SKM-1 (cell line): Measurements from ENCODE around the gene PLD4.

Experiments
- DNase-seq: peaks from one replicate; lab custom pipeline; 2025; ENCODE audit not compliant: unreplicated experiment; lab: John Stamatoyannopoulos, UW

PLD4 gene

GRCh38 chr14:104927901-104928300 lies 3.2 kb downstream of the PLD4 start:
- no peak for DNase-seq

- DNase-seq, result no peak
Measured at GRCh38 chr14:104928391-104929133, 3.9 kb downstream of the PLD4 start.

- no peak for DNase-seq
Measured at GRCh38 chr14:104929268-104930230, 4.9 kb downstream of the PLD4 start.

GRCh38 chr14:104930526-104931303 lies 6.0 kb downstream of the PLD4 start:
- no peak for DNase-seq

- no peak for DNase-seq
Measured at GRCh38 chr14:104931304-104931770, 6.7 kb downstream of the PLD4 start.

GRCh38 chr14:104931771-104932675 lies 7.3 kb downstream of the PLD4 start:
- no peak for DNase-seq

- DNase-seq, result peak; percentile 1
Measured at GRCh38 chr14:104932676-104933631, 8.3 kb downstream of the PLD4 start.

GRCh38 chr14:104933746-104934733 lies 9.4 kb downstream of the PLD4 start:
- no peak for DNase-seq

- no peak for DNase-seq
Measured at GRCh38 chr14:104935026-104935650, 10.5 kb downstream of the PLD4 start.

- no peak for DNase-seq
Measured at GRCh38 chr14:104935955-104936354, 11.3 kb downstream of the PLD4 start.

- no peak for DNase-seq
Measured at GRCh38 chr14:104936361-104937155, 11.9 kb downstream of the PLD4 start.

GRCh38 chr14:104937161-104937560 lies 12.5 kb downstream of the PLD4 start:
- no peak for DNase-seq

- no peak for DNase-seq
Measured at GRCh38 chr14:104937694-104938365, 13.2 kb downstream of the PLD4 start.

GRCh38 chr14:104938436-104938835 lies 13.8 kb downstream of the PLD4 start:
- DNase-seq, result no peak

GRCh38 chr14:104938960-104939359 lies 14.3 kb downstream of the PLD4 start:
- DNase-seq, result no peak
